Stimulated activated CD8-positive, alpha-beta memory T cell treated with anti-CD3 and anti-CD28 coated beads, Interleukin-15, amount 100 ng/mL, for 24 hours (primary cell): ENCODE results near the gene TUBD1.
A peak's percentile ranks its signal among the peaks of the same experiment; 100 is the strongest.
"Not testable (repeated sequence)": the region's sequence is repeated elsewhere in the genome, so short reads cannot be mapped to it uniquely, and the experiment has no call there.

Experiments
- DNase-seq: peaks from one replicate; pipeline ENCODE4 v3.0.0-alpha.2; 2020; ENCODE audit warnings: low read depth

The TUBD1 gene

GRCh38 chr17:59892924-59893675, at the start of gene TUBD1, which contains the start of gene RPS6KB1:
Gene TUBD1, minus strand, starts transcription at chr17:59892943. Its CDS starts 1,941 bp downstream, at chr17:59891002.
Gene RPS6KB1, plus strand, starts transcription at chr17:59893121. Its CDS starts 64 bp downstream, at chr17:59893185.
- peak; percentile 84 for DNase-seq

- no peak for DNase-seq
Observed at GRCh38 chr17:59941131-59941530, 48.4 kb upstream of the TUBD1 start.

GRCh38 chr17:59940697-59941096, 48.0 kb upstream of the TUBD1 start:
- DNase-seq = not testable (repeated sequence)

- not testable (repeated sequence) for DNase-seq
Observed at GRCh38 chr17:59933317-59933716, 40.6 kb upstream of the TUBD1 start.

GRCh38 chr17:59930768-59931167, 38.0 kb upstream of the TUBD1 start:
- not testable (repeated sequence) for DNase-seq

GRCh38 chr17:59930121-59930520, 37.4 kb upstream of the TUBD1 start:
- not testable (repeated sequence) for DNase-seq

GRCh38 chr17:59920637-59921036, 27.9 kb upstream of the TUBD1 start:
- not testable (repeated sequence) for DNase-seq

- no peak for DNase-seq
Observed at GRCh38 chr17:59916446-59916845, 23.7 kb upstream of the TUBD1 start.

GRCh38 chr17:59914274-59914854, 21.6 kb upstream of the TUBD1 start:
- DNase-seq = no peak

- no peak for DNase-seq
Observed at GRCh38 chr17:59907467-59907866, 14.7 kb upstream of the TUBD1 start.

GRCh38 chr17:59903455-59903854, 10.7 kb upstream of the TUBD1 start:
- no peak for DNase-seq

GRCh38 chr17:59901604-59902003, 8.9 kb upstream of the TUBD1 start:
- DNase-seq = no peak

GRCh38 chr17:59899099-59899498, 6.4 kb upstream of the TUBD1 start:
- DNase-seq = no peak

- DNase-seq = no peak
Observed at GRCh38 chr17:59897090-59897489, 4.3 kb upstream of the TUBD1 start.

GRCh38 chr17:59893676-59894100, 945 bp upstream of the TUBD1 start:
- no peak for DNase-seq

- no peak for DNase-seq
Observed at GRCh38 chr17:59892251-59892923, 356 bp downstream of the TUBD1 start.

- DNase-seq = no peak
Observed at GRCh38 chr17:59890720-59891119, 2.0 kb downstream of the TUBD1 start.

GRCh38 chr17:59888145-59888750, 4.5 kb downstream of the TUBD1 start:
- DNase-seq = no peak

GRCh38 chr17:59884861-59885260, 7.9 kb downstream of the TUBD1 start:
- DNase-seq = no peak

GRCh38 chr17:59878624-59879023, 14.1 kb downstream of the TUBD1 start:
- no peak for DNase-seq

- DNase-seq = no peak
Observed at GRCh38 chr17:59877965-59878364, 14.8 kb downstream of the TUBD1 start.

GRCh38 chr17:59876107-59876506, 16.6 kb downstream of the TUBD1 start:
- DNase-seq = no peak

GRCh38 chr17:59874376-59874775, 18.4 kb downstream of the TUBD1 start:
- DNase-seq = no peak
